Measurements from ENCODE around the gene SPTBN1. TPM values are rescaled to one million over a fixed set of nuclear protein-coding genes. Genes with fewer than 3 reads are reported as not detected.

Gene SPTBN1
- total and polyA plus RNA-seq, 2 of the 13 experiments (the other 11 are each of a cell fraction or from before 2014, with no cell fraction given): 123 to 299 TPM

DNA sequence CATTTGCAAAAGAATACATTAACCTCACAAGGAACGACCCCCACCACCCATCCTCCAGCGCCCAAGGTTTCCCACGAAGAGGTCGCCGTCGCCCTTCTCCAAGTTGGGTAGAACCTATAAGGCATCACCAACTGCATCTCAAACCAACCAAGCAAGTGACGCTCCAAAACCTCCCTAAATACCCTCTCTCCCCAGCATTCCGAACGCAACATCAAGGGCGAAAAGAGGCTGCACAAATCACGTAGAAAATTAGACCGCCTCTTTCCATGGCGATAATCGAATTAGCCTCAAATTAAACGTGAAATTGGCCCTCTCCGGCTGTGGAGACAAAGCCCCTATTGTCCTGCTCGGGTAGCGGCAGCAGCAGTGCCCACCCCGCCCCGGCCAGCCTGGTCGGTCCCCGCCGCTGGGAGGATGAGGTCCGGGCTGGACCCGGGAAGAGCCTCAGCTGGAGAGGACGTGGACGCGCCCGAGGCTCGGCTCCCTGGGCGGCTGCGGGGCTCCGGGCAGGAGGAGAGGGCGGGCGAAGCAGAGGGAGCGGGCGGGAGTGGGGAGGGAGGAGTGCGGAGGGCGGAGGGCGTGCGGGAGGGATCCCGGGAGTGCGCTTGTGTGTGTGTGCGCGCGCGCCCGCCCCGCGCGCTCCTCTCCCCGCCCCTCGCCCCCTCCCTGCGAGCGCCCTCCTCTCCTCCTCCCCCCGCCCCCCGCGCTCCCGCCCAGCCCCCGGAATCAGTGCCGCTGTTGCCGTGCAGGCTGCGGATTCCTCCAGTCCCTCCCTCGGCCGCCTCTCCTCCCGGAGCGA is at the start of gene SPTBN1 (continued):
- TF ChIP-seq ZNF484 (CRISPR knock-in tag; IDR thresholded peaks at IDR 0.05; ENCODE audit: borderline replicate concordance, low read depth): no peak
- TF ChIP-seq SRSF1 (optimal IDR thresholded peaks at IDR 0.05; ENCODE audit: low read depth, low read length): peak; percentile 74
- TF ChIP-seq, protein P1, sequence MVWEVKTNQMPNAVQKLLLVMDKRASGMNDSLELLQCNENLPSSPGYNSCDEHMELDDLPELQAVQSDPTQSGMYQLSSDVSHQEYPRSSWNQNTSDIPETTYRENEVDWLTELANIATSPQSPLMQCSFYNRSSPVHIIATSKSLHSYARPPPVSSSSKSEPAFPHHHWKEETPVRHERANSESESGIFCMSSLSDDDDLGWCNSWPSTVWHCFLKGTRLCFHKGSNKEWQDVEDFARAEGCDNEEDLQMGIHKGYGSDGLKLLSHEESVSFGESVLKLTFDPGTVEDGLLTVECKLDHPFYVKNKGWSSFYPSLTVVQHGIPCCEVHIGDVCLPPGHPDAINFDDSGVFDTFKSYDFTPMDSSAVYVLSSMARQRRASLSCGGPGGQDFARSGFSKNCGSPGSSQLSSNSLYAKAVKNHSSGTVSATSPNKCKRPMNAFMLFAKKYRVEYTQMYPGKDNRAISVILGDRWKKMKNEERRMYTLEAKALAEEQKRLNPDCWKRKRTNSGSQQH (CRISPR knock-in tag; IDR thresholded peaks at IDR 0.05; ENCODE audit: low read depth): no peak
- TF ChIP-seq ZNF567 (CRISPR knock-in tag; IDR thresholded peaks at IDR 0.05; ENCODE audit: borderline replicate concordance): no peak
- TF ChIP-seq ZNF883 (CRISPR knock-in tag; IDR thresholded peaks at IDR 0.05; ENCODE audit: not compliant biosample characterization): peak; percentile 93
- TF ChIP-seq MIXL1 (CRISPR knock-in tag; IDR thresholded peaks at IDR 0.05): no peak
- peak; percentile 68; the same call in 1 of the 2 replicates for TF ChIP-seq HMG20A (CRISPR knock-in tag; IDR thresholded peaks at IDR 0.05; ENCODE audit: borderline replicate concordance)
- peak; percentile 59; the same call in 1 of the 2 replicates for TF ChIP-seq RXRB (CRISPR knock-in tag; IDR thresholded peaks at IDR 0.05; ENCODE audit: borderline replicate concordance)
- no peak for TF ChIP-seq ZNF207 (IDR thresholded peaks at IDR 0.05; ENCODE audit: borderline replicate concordance)
- TF ChIP-seq ZNF30 (CRISPR knock-in tag; IDR thresholded peaks at IDR 0.05): no peak
- TF ChIP-seq KDM3A (CRISPR knock-in tag; IDR thresholded peaks at IDR 0.05; ENCODE audit: low read depth): peak; percentile 91
- TF ChIP-seq ZNF335 (CRISPR knock-in tag; IDR thresholded peaks at IDR 0.05): peak; percentile 38; the same call in 1 of the 2 replicates
- no peak for TF ChIP-seq TAF15 (IDR thresholded peaks at IDR 0.05; ENCODE audit: low read depth, low read length, poor library complexity, severe bottlenecking)
- TF ChIP-seq TGIF2 (CRISPR knock-in tag; IDR thresholded peaks at IDR 0.05): no peak; the same call in 1 of the 2 replicates
- TF ChIP-seq, protein P2, sequence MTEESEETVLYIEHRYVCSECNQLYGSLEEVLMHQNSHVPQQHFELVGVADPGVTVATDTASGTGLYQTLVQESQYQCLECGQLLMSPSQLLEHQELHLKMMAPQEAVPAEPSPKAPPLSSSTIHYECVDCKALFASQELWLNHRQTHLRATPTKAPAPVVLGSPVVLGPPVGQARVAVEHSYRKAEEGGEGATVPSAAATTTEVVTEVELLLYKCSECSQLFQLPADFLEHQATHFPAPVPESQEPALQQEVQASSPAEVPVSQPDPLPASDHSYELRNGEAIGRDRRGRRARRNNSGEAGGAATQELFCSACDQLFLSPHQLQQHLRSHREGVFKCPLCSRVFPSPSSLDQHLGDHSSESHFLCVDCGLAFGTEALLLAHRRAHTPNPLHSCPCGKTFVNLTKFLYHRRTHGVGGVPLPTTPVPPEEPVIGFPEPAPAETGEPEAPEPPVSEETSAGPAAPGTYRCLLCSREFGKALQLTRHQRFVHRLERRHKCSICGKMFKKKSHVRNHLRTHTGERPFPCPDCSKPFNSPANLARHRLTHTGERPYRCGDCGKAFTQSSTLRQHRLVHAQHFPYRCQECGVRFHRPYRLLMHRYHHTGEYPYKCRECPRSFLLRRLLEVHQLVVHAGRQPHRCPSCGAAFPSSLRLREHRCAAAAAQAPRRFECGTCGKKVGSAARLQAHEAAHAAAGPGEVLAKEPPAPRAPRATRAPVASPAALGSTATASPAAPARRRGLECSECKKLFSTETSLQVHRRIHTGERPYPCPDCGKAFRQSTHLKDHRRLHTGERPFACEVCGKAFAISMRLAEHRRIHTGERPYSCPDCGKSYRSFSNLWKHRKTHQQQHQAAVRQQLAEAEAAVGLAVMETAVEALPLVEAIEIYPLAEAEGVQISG (CRISPR knock-in tag; IDR thresholded peaks at IDR 0.05): peak; percentile 62
- peak; percentile 32; the same call in 1 of the 2 replicates for TF ChIP-seq KLF6 (CRISPR knock-in tag; IDR thresholded peaks at IDR 0.05)
- peak; percentile 66; the same call in 1 of the 2 replicates for TF ChIP-seq ZSCAN9 (CRISPR knock-in tag; IDR thresholded peaks at IDR 0.05; ENCODE audit: borderline replicate concordance)
- TF ChIP-seq KMT2B (CRISPR knock-in tag; IDR thresholded peaks at IDR 0.05): peak; percentile 75; the same call in 1 of the 2 replicates
- TF ChIP-seq NR2C2 (CRISPR knock-in tag; IDR thresholded peaks at IDR 0.05; ENCODE audit: borderline replicate concordance): no peak
- TF ChIP-seq RBAK (CRISPR knock-in tag; IDR thresholded peaks at IDR 0.05): no peak
- TF ChIP-seq POLR2G (IDR thresholded peaks at IDR 0.05; ENCODE audit: low read depth, low read length): peak; percentile 85
- peak; percentile 69 for TF ChIP-seq IRF2 (CRISPR knock-in tag; IDR thresholded peaks at IDR 0.05)
- TF ChIP-seq MEF2D (CRISPR knock-in tag; IDR thresholded peaks at IDR 0.05): 0 out of 2 replicates have a peak, but pooled peaks have one; percentile 7
- TF ChIP-seq AGO2 (optimal IDR thresholded peaks at IDR 0.05; ENCODE audit: low read depth, low read length): peak; percentile 59
- no peak for TF ChIP-seq TBL1XR1 (IDR thresholded peaks at IDR 0.05; ENCODE audit: borderline replicate concordance, low read length, partially characterized antibody)
- TF ChIP-seq SRY (CRISPR knock-in tag; IDR thresholded peaks at IDR 0.05): no peak; the same call in none of the 2 replicates
- TF ChIP-seq POGZ (CRISPR knock-in tag; IDR thresholded peaks at IDR 0.05): peak; percentile 83
- no peak for TF ChIP-seq CBX2 (IDR thresholded peaks at IDR 0.05; ENCODE audit: low read depth, low read length)
- no peak; the same call in 1 of the 2 replicates for TF ChIP-seq CBX2 (CRISPR knock-in tag; IDR thresholded peaks at IDR 0.05; ENCODE audit: low read depth)
